Activated T-helper 1 cell treated with anti-CD3 and anti-CD28 coated beads, Interleukin-12 subunit alpha, Interleukin-12 subunit beta, Interleukin-2, Interleukin-4 antibody, amounts not matched to agents 30 ng/mL and 10 ng/mL and 1 ng/mL, durations not matched to agents 14 hours and 24 hours and 36 hours (primary cell): ENCODE measurements around the gene DHCR24. TPM values are rescaled to one million over a fixed set of nuclear protein-coding genes. Genes with fewer than 3 reads are reported as not detected.

Source experiments
- DNase-seq: peaks from one replicate; pipeline ENCODE4 v3.0.0; 2021; ENCODE audit warnings: low spot score
- H3K27ac Mint-ChIP-seq: one replicate; pipeline ENCODE4 v1.8.0; 2021; ENCODE audit warnings: mild to moderate bottlenecking, mixed read lengths
- H3K27me3 Mint-ChIP-seq: one replicate; pipeline ENCODE4 v1.8.0; 2022; ENCODE audit warnings: mild to moderate bottlenecking, moderate library complexity, mixed read lengths; ENCODE audit not compliant: insufficient read depth
- H3K36me3 Mint-ChIP-seq: one replicate; pipeline ENCODE4 v1.8.0; 2021; ENCODE audit warnings: low read depth, mixed read lengths
- H3K4me1 Mint-ChIP-seq: one replicate; pipeline ENCODE4 v1.8.0; 2021; ENCODE audit warnings: low read depth, mixed read lengths
- H3K4me3 Mint-ChIP-seq: one replicate; pipeline ENCODE4 v1.8.0; 2021; ENCODE audit warnings: mild to moderate bottlenecking, moderate library complexity, mixed read lengths
- H3K9me3 Mint-ChIP-seq: one replicate; pipeline ENCODE4 v1.8.0; 2021; ENCODE audit warnings: mixed read lengths
- intact Hi-C: fragments of 100-400 bp; cut with micrococcal nuclease; formaldehyde crosslinking; loops from one replicate; pipeline ENCODE4 v1.15.1; 2024
- total RNA-seq: library from RNA; stranded (reverse); gene quantifications from 2 replicates; pipeline ENCODE4 v1.2.3, GENCODE V29; 2022

The DHCR24 gene
- total RNA-seq, 1 donor from 2014 or later = 211 TPM

DNA sequence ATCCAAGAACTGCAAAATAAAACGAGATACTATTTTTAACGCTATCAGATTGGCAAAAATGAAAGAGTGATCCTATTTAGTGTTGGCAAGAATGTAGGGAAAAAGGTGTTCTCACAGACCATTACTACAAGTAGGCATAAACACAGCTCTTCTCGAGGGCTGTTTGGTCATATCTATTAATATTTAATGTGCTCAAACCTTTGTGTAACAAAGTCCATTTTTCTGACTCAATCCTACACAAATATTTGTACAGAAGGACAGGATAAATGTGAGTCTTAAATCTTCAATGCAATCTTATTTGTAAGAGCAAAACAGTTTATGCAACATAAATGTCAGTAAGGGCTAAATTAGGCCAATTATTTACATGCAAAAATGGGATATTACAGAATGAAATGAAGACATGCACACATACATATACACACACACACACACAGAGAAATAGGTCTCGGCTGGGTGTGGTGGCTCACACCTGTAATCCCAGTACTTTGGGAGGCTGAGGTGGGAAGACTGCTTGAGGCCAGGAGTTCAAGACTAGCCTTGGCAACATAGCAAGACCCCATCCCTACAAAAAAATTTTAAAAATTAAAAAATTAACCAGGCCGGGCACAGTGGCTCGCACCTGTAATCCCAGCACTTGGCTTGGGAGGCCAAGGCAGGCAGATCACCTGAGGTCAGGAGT lies 17.7 kb downstream of the DHCR24 start:
- Mint-ChIP-seq H3K4me1 (no peaks in the 10 kb centered on the region), H3K9me3 (no peaks in the 10 kb centered on the region), H3K36me3 (peaks cover 40% of the 10 kb centered on the region), H3K27me3 (no peaks in the 10 kb centered on the region), H3K4me3 (no peak overlapping the region), H3K27ac (no peak overlapping the region)
- intact Hi-C loops = no loop called here
- no peak for DNase-seq

DNA sequence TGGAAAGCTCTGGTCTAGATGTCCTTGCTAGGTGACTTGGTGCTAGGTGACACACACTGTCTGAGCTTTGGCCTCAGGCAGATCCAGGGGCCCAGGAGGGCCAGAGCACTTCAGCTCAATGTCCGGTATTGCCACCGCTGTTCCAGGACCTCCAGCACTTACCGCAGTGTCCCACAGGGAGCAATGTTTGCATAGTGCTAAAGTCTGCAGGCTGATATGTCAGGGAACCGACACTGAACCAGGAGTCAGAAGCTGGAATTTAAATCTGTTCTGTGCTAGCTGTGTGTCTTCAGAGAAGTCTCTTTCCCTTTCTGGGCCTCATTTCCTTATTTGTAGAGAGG lies 19.3 kb downstream of the DHCR24 start:
- Mint-ChIP-seq H3K36me3 (peaks cover 42% of the 10 kb centered on the region), H3K27ac (no peak overlapping the region), H3K9me3 (no peaks in the 10 kb centered on the region), H3K27me3 (no peaks in the 10 kb centered on the region), H3K4me1 (no peaks in the 10 kb centered on the region), H3K4me3 (no peak overlapping the region)
- intact Hi-C loops = no loop called here
- DNase-seq = no peak

DNA sequence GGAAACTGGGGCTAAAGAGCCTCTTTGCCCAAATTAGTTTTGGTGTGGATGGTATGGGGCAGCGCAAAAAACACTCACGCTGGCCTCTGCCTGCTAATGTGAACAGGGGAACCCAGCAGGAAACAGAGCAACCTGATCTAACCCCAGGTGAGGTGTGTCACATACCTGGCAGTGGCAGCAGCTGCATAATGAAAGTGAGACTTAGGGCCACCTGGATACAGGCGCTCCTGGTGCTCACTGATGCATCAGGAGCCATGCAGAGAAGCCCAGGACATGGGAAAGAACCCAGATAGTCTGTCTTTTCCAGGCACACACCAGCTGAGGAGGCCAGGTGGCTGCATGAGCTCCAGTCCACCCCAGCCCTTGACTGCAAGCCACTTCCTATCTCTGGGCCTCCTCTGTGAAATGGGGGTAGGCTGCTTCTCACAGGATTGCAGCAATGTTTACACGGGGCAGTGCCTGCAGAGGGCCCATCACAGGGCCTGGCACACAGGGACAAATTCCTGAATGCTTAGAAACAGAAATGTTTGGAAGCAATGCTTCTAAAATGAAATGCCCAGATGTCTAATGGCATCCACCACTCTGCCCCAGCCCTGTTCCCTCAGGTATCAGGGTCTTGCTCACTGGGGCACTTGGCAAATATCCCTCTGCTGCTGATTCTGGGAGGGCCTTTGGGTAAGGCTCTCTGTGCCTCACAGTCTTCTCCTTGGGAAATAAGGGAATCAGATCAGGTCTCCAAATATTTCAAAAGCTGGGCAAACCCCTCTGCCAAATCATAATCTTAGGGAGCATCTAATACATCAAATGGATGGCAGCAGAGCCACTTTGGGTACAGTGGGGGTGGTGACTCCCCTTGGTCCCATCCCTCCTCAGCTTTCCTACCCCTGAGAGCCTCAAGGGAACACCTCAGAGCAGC lies 19.9 kb downstream of the DHCR24 start:
- H3K27me3 Mint-ChIP-seq = no peaks in the 10 kb centered on the region
- H3K4me1 Mint-ChIP-seq = peaks cover 4% of the 10 kb centered on the region
- H3K4me3 Mint-ChIP-seq = no peak overlapping the region
- H3K9me3 Mint-ChIP-seq = no peaks in the 10 kb centered on the region
- H3K27ac Mint-ChIP-seq = no peak overlapping the region
- intact Hi-C loops = no loop called here
- H3K36me3 Mint-ChIP-seq = peaks cover 38% of the 10 kb centered on the region
- DNase-seq = no peak

DNA sequence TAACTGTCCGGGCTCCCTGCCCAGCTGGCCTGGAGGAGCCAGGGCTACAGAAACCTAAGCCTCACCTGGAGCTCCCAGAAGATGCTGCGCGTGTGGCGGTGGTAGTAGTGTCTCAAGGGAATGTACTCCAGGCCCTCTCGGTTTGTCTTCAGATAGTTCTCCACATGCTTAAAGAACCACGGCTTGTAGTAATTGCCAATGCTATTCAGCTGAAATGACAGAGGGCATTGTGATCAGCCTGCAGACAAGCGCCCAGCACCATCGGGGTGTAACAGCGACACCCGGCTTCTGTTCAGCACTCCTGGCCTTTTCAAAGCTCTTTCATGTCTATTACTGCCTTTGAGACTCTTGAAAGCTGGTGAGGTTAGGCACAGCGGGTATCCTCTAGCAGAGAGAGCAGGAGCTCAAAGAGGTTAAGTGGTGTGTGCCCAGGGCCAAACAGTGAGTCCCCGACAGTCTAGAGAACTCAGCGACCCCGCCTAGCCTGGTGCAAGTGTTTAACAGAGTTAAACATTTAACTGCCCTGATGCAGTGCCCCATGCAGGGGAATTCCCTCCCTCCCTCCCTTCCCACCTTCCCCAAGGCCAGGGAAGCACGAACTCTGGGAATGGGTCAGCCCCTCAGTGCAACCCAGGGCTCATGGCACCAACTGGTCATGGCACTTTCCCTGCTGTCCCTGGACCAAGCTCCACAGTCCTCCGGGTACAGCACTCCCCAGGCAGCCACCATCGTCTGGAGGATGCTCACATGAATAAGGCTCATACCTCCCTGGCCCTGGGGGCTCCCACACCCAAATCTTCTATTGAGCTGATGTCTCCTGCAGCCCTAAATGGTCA lies 21.5 kb downstream of the DHCR24 start:
- Mint-ChIP-seq H3K27me3 (no peaks in the 10 kb centered on the region), H3K36me3 (peaks cover 40% of the 10 kb centered on the region), H3K4me1 (peaks cover 15% of the 10 kb centered on the region), H3K4me3 (no peak overlapping the region), H3K27ac (no peak overlapping the region), H3K9me3 (no peaks in the 10 kb centered on the region)
- intact Hi-C loops = no loop called here
- no peak for DNase-seq

DNA sequence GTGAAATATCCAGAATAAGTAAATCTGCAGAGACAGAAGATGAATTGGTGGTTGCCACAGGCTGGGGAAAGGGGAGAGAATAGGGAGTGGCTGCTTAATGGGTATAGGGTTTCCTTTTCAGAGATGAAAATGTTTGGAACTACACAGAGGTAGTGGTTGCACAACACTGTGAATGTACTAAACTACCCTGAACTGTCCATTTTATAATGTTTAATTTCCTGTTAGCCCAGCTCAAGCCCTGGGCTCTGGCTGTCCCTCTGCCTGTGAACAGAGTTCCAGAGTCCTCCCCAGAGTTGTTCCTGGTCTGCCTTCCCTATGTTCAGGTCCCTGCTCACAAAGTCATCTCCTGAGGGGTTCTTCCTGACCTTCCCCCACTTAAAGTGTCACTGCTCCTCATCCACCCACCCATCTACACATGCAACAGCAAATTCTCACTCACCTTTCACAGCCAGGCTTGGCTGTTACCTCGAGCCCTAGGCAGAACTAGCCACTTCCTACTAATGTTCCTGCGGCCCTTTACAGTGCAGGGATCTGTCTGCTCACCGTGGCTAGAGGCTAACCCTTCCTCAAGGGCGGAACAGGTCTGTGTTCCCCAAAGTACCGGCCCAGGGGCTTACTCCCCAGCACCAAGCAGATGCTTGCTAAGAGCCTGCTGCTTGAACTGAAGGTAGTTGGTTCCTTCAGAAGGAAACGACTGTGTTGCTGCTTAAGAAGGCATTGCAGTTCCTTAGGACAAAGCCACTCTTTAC lies 22.4 kb downstream of the DHCR24 start:
- intact Hi-C loops = no loop called here
- Mint-ChIP-seq H3K9me3 (no peaks in the 10 kb centered on the region), H3K4me1 (peaks cover 15% of the 10 kb centered on the region), H3K27me3 (no peaks in the 10 kb centered on the region), H3K36me3 (peaks cover 46% of the 10 kb centered on the region), H3K4me3 (no peak overlapping the region), H3K27ac (peak overlapping the region; percentile 9)
- DNase-seq = no peak

DNA sequence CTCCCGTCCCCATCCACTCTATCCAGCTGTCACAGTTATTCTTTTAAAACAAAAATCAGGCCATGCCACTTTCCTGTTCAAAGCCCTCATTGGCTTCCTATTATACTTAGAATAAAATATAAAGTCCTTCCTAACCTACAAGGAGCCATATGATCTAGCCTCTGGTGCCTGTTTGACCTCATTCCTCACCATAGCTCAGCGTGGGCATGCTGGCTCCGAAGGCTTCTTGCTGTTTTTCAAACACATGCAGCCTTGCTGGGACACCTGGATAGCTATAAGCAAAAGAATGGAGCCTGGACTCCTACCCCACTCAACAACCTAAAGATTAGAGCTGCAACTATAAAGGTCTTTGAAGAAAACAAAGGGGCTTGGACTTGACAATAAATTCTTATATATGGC lies 23.7 kb downstream of the DHCR24 start:
- Mint-ChIP-seq H3K4me3 (no peak overlapping the region), H3K4me1 (peaks cover 15% of the 10 kb centered on the region), H3K9me3 (no peaks in the 10 kb centered on the region), H3K27me3 (no peaks in the 10 kb centered on the region), H3K36me3 (peaks cover 48% of the 10 kb centered on the region), H3K27ac (peak overlapping the region; percentile 51)
- intact Hi-C loops = no loop called here
- DNase-seq = no peak

DNA sequence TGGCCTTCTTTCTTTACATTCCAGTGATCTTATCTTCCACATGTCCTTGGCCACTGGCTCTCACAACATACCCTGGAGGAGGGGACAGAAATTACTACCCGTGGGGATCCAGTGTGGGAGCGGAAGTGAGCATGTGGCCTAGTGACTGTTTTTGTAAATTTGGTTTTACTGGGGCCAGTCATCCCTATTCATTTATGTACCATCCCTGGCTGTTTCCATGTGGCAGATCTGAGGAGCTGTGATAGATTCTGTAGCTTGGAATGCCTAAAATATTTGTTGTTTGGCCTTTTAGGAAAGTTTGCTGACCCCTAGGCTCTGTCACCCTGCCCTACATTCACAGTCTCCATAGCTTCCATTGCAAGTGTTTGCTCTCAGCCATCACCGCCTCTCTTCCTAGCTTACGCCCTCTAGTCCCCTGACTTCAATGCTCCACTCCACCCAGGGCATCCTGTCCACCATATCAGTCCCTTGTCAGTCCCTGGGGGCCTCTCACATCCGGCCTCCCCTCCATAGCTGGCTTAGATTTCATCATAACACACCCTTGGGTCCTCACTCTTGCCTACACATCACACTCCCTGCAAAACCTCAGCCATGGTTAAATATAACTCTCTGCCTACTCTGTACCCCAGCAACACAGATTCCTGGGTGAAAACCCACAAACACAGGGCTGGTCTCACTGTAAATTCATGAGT lies 25.8 kb downstream of the DHCR24 start:
- no peak for DNase-seq
- Mint-ChIP-seq H3K4me1 (peaks cover 15% of the 10 kb centered on the region), H3K27ac (peak overlapping the region; percentile 10), H3K9me3 (no peaks in the 10 kb centered on the region), H3K27me3 (no peaks in the 10 kb centered on the region), H3K4me3 (no peak overlapping the region), H3K36me3 (peaks cover 56% of the 10 kb centered on the region)
- intact Hi-C loops = no loop called here

DNA sequence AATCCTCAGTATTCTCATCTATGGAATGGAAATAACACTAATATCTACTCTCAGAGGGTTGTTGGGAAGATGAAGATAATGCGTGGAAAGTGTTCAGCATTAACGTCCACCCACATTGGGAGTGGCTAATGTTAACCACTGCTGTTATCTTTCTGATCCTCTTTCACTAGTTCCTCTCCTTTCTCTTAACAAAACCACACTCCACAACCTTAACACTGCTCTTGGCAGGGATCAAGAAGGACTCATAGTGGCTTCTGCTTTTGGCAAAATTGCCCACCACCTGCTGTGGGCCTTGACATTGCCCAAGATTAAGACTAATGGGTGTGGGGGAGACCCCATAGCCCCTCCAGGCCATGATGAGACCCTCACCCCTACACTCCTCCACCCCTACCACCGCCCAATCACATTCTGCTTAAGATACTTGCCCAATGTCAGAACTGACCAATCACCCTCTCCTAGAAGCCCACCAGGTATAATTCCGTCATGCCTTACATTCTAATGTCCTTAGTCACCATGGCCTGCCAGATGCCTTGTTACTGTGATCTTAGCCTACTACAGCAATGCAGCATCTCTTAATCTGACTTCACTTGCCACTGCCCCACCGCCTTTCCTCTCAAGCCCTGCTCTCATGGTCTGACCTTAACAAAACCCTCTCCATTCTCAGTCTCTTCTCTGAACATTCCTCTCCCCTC lies 27.1 kb downstream of the DHCR24 start:
- no peak for DNase-seq
- Mint-ChIP-seq H3K27ac (no peak overlapping the region), H3K36me3 (peaks cover 54% of the 10 kb centered on the region), H3K4me3 (no peak overlapping the region), H3K9me3 (no peaks in the 10 kb centered on the region), H3K27me3 (no peaks in the 10 kb centered on the region), H3K4me1 (peaks cover 15% of the 10 kb centered on the region)
- intact Hi-C loops = no loop called here

DNA sequence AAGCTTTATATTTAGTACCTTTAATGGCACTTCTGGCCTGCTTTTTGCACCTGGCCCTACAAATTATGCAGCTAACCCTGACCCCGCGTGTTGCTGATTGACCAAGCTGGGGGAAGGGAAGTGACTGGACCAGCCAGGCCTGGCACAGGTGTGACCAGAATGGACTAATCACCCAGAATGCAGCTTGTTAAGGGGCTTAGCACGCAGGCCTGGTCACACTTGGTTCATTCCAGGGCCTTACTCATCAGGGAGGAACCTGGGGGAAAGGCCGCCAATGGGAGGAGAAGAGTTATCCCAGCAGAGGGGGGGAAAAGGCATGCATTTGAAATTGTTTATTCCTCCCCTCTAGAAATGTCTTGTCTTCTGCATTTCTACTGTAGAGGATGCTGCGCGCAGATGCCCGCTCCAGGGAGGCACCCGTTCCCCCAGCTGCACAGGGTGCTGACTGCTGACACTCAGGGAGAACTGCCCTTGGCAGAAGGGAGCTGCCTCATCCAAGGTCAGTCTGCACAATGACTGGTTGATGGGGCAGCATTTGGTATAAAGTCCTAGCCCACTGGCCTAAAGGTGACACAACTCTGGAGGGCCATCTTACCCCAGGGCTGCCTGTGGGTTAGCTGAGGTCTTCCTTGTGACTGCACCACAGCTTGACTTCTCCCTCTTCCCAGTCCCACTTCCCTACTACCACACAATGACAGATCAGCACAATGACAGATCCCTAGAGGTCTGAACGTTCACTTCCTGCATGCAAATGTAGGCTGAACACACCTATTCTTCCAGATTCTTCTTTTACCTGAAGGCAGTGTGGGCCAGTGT lies 29.0 kb downstream of the DHCR24 start:
- Mint-ChIP-seq H3K27me3 (no peaks in the 10 kb centered on the region), H3K36me3 (peaks cover 53% of the 10 kb centered on the region), H3K9me3 (no peaks in the 10 kb centered on the region), H3K27ac (no peak overlapping the region), H3K4me1 (peaks cover 15% of the 10 kb centered on the region), H3K4me3 (no peak overlapping the region)
- intact Hi-C loops = no loop called here
- DNase-seq = no peak

DNA sequence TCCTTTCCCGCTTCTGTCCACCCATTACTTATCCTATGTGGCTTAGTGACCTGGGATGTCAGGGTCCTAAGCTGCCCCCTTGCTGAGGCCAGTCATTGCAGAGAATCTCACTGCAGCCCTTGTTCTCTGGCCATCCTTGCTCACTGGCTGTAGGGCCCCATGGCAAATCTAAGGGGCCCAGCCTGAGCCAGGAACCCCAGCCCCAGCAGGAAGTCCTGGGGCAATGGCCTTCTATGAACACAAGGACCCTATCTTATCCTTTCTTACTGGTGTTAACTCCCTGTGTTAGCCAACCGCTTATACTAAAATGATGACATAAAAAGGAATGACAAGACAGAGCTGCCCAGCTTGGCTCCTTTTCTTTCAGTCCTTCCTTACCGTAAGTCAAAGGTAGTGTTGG lies 29.9 kb downstream of the DHCR24 start:
- Mint-ChIP-seq H3K4me3 (no peak overlapping the region), H3K27ac (no peak overlapping the region), H3K27me3 (no peaks in the 10 kb centered on the region), H3K36me3 (peaks cover 54% of the 10 kb centered on the region), H3K9me3 (no peaks in the 10 kb centered on the region), H3K4me1 (peaks cover 12% of the 10 kb centered on the region)
- DNase-seq = no peak
- intact Hi-C loops = no loop called here

DNA sequence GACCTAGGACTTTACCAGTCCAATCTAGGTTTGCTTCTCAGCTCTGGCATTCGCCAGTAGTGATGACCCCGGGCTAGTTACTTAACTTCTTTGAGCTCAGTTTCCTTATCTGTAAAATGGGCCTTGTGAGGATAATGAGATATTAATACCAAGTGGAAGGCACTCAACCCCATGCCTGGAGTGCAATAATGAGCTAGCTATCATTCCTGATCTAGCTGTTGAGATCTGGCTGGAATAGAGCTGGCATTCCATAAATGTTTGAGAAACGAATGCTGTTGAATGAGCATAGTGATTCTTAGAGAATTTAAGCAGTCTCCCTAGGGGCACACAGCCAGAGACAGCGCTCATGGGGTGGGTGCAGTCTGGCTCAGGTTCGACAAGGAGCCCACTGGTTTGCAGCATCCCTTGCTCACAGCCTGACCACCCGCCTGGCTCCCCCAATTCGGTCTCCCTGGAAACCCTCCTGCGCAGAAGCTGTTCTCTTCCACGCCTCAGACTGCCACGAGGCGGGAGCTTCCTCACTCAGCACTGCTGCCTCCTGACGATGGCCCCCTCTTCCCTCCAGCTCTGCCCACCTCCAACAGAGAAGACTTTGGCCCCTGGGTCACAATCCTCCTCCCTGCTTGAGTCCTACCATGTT lies 32.5 kb downstream of the DHCR24 start:
- H3K9me3 Mint-ChIP-seq = no peaks in the 10 kb centered on the region
- peaks cover 41% of the 10 kb centered on the region for H3K36me3 Mint-ChIP-seq

More for the DNA sequence above, 32.5 kb downstream of the DHCR24 start:
- Mint-ChIP-seq H3K27ac (no peak overlapping the region), H3K27me3 (no peaks in the 10 kb centered on the region), H3K4me1 (no peaks in the 10 kb centered on the region), H3K4me3 (no peak overlapping the region)
- DNase-seq = no peak
- intact Hi-C loops = no loop called here
